ENCODE measurements around the gene SLC1A2.

- TF ChIP-seq CTCF (IDR thresholded peaks at IDR 0.05) (no peak), POLR2A (IDR thresholded peaks at IDR 0.05) (no peak)
Observed at GRCh38 chr11:35458846-35459245, 39.5 kb upstream of the SLC1A2 start.
